ENCODE measurements around the gene QRICH2. TPM values are rescaled to one million over a fixed set of nuclear protein-coding genes. Genes with fewer than 3 reads are reported as not detected.

Gene QRICH2
- total RNA-seq, 2 experiments from 2014 or later = 7.2 to 9.4 TPM

DNA sequence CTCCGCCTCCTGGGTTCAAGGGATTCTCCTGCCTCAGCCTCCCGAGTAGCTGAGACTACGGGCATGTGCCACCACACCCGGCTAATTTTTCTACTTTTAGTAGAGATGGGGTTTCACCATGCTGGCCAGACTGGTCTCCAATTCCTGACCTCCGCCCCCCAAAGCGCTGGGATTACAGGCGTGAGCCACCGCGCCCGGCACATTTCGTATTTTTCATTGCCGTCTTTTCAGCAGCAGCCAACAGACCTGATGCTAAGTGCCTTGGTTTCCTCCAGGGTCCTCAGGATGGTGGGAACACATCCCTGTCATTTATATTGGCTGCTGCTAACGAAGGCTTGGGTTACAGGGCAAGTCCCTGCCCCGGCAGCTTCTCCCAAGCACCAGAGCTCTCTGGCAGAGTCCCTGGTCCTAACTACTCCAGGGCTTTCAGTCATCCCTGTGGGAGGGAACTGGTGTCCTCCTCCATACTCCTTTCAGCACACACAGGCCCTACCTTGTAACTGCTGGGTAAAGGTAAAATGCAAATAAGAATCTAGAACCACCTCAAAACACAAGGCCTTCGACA lies 66.3 kb downstream of the QRICH2 start:
- no peaks in the 10 kb centered on the region for H3K79me2 ChIP-seq (ENCODE audit: insufficient read depth, low read depth, low read length)
- POLR2A ChIA-PET = interaction anchor here (0.6 kb wide), 1 partner anchor 486 kb away, joined by 3 read pairs; no protein-coding TSS in a partner anchor
- peaks cover 8% of the 10 kb centered on the region for H3K4me1 ChIP-seq (ENCODE audit: insufficient read depth, low read length, poor library complexity, severe bottlenecking)
- no peaks in the 10 kb centered on the region for H3K36me3 ChIP-seq (ENCODE audit: insufficient read depth, low read length)
- H3K4me3 ChIP-seq (ENCODE audit: low read depth, low read length, poor library complexity, severe bottlenecking) = no peak overlapping the region
- no peak overlapping the region for H3K4me2 ChIP-seq (ENCODE audit: low read length)
- no peak for TF ChIP-seq EZH2phosphoT487 (IDR thresholded peaks at IDR 0.05; ENCODE audit: borderline replicate concordance, low read depth, low read length)
- TF ChIP-seq, protein P1, sequence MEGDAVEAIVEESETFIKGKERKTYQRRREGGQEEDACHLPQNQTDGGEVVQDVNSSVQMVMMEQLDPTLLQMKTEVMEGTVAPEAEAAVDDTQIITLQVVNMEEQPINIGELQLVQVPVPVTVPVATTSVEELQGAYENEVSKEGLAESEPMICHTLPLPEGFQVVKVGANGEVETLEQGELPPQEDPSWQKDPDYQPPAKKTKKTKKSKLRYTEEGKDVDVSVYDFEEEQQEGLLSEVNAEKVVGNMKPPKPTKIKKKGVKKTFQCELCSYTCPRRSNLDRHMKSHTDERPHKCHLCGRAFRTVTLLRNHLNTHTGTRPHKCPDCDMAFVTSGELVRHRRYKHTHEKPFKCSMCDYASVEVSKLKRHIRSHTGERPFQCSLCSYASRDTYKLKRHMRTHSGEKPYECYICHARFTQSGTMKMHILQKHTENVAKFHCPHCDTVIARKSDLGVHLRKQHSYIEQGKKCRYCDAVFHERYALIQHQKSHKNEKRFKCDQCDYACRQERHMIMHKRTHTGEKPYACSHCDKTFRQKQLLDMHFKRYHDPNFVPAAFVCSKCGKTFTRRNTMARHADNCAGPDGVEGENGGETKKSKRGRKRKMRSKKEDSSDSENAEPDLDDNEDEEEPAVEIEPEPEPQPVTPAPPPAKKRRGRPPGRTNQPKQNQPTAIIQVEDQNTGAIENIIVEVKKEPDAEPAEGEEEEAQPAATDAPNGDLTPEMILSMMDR (conservative IDR thresholded peaks at IDR 0.05; ENCODE audit: low read length) = no peak
- intact Hi-C loops (cut with micrococcal nuclease; ENCODE audit: unreplicated experiment) = no loop called here
- no peak for DNase-seq (ENCODE audit: low spot score)
- H3K27ac ChIP-seq (ENCODE audit: low read depth, low read length, poor library complexity, severe bottlenecking) = no peak overlapping the region
- H2AFZ ChIP-seq (ENCODE audit: low read length) = no peak overlapping the region
- no TSS peak for BruUV-seq (replicated peaks)
- H4K20me1 ChIP-seq (ENCODE audit: insufficient read depth, low read length) = no peaks in the 10 kb centered on the region
- H3K9me2 ChIP-seq (ENCODE audit: insufficient read depth, low read length) = no peaks in the 10 kb centered on the region
- no peaks in the 10 kb centered on the region for H3K9me3 ChIP-seq (ENCODE audit: low read length)
- CTCF ChIA-PET (ENCODE audit: unreplicated experiment) = no interaction called here

DNA sequence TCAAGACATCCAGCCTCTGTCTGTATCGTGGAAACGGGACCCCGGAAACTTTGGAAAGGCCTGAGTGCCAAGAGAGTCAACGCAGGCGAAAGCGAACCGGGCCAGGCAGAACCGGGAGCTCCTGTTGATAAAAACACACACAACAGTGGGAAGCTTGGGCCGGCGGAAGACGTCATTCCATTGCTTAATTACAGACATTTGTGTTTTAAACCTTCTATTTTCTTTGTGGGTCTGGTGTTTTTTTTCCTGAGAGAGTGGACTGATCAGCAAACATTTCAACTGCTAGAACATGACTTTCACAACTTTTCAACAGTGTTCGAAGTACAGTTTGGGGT lies 66.9 kb downstream of the QRICH2 start:
- no peak overlapping the region for H3K4me3 ChIP-seq (ENCODE audit: low read depth, low read length, poor library complexity, severe bottlenecking)
- ChIA-PET CTCF (ENCODE audit: unreplicated experiment) (no interaction called here), POLR2A (no interaction called here)
- TF ChIP-seq, protein P1 (conservative IDR thresholded peaks at IDR 0.05; ENCODE audit: low read length) = no peak
- TF ChIP-seq EZH2phosphoT487 (IDR thresholded peaks at IDR 0.05; ENCODE audit: borderline replicate concordance, low read depth, low read length) = no peak
- no peak overlapping the region for H2AFZ ChIP-seq (ENCODE audit: low read length)
- H3K9me3 ChIP-seq (ENCODE audit: low read length) = no peaks in the 10 kb centered on the region
- intact Hi-C loops (cut with micrococcal nuclease; ENCODE audit: unreplicated experiment) = no loop called here
- no peak for DNase-seq (ENCODE audit: low spot score)
- no TSS peak for BruUV-seq (replicated peaks)
- H3K36me3 ChIP-seq (ENCODE audit: insufficient read depth, low read length) = no peaks in the 10 kb centered on the region
- H3K79me2 ChIP-seq (ENCODE audit: insufficient read depth, low read depth, low read length) = no peaks in the 10 kb centered on the region
- no peak overlapping the region for H3K4me2 ChIP-seq (ENCODE audit: low read length)
- H3K4me1 ChIP-seq (ENCODE audit: insufficient read depth, low read length, poor library complexity, severe bottlenecking) = peaks cover 2% of the 10 kb centered on the region
- no peaks in the 10 kb centered on the region for H3K9me2 ChIP-seq (ENCODE audit: insufficient read depth, low read length)
- no peak overlapping the region for H3K27ac ChIP-seq (ENCODE audit: low read depth, low read length, poor library complexity, severe bottlenecking)
- no peaks in the 10 kb centered on the region for H4K20me1 ChIP-seq (ENCODE audit: insufficient read depth, low read length)

DNA sequence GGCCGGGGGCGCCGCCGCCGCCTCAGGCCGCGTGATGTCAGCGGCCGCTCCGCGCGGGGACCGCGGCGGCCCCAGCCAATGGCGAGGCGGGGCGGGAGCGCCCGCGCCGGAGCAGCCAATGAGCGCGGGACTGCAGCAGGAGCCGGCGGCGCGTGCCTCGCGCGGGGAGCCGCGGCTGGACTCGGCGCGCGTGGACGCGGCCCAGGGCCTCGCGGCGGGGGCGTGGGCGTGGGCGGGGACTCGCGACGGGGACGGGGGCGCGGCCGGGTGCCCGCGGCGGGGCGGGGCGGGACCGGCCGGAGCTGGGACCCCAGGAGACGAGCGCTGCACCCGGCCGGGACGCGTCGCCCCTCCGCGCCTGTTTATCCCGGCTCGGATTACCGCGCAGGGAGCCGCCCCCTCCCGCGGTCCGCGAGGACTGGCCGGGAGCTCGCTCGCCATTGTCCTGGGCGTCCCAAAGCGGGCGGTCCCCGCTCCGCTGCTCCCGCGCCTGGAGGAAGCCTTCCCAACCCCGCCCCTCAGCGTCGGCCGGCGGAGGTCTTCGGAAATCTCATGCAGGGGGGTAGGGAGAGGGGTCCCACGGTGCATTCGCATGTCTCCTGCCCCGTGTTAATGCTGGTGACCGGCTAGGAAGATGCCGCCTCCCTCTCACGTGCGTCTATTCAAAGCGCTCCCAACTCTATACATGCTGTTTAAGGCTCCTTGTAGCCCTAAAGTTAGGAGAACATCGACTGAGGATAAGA lies 67.4 kb downstream of the QRICH2 start, which contains the start of gene RNF157:
RNF157 (minus strand) TSS at position 33 of the 743 bp plus-strand sequence. CDS start 253 bp downstream, outside the sequence.
- POLR2A ChIA-PET = no interaction called here
- Histone ChIP-seq H3K36me3 (ENCODE audit: insufficient read depth, low read length) (no peaks in the 10 kb centered on the region), H3K4me1 (ENCODE audit: insufficient read depth, low read length, poor library complexity, severe bottlenecking) (no peaks in the 10 kb centered on the region), H3K9me3 (ENCODE audit: low read length) (no peaks in the 10 kb centered on the region), H4K20me1 (ENCODE audit: insufficient read depth, low read length) (no peaks in the 10 kb centered on the region), H3K9me2 (ENCODE audit: insufficient read depth, low read length) (no peaks in the 10 kb centered on the region), H3K79me2 (ENCODE audit: insufficient read depth, low read depth, low read length) (no peaks in the 10 kb centered on the region), H3K4me2 (ENCODE audit: low read length) (no peak within 1 kb of the TSS), H2AFZ (ENCODE audit: low read length) (no peak within 1 kb of the TSS), H3K4me3 (ENCODE audit: low read depth, low read length, poor library complexity, severe bottlenecking) (no peak within 1 kb of the TSS), H3K27ac (ENCODE audit: low read depth, low read length, poor library complexity, severe bottlenecking) (no peak within 1 kb of the TSS)
- intact Hi-C loops (cut with micrococcal nuclease; ENCODE audit: unreplicated experiment) = no loop called here
- TF ChIP-seq, protein P1 (conservative IDR thresholded peaks at IDR 0.05; ENCODE audit: low read length) = no peak
- no peak for TF ChIP-seq EZH2phosphoT487 (IDR thresholded peaks at IDR 0.05; ENCODE audit: borderline replicate concordance, low read depth, low read length)
- CTCF ChIA-PET (ENCODE audit: unreplicated experiment) = no interaction called here
- BruUV-seq (replicated peaks) = no TSS peak
- no peak for DNase-seq (ENCODE audit: low spot score)
